Panc1 (cell line): ENCODE results near the gene BRAF. TPM values are rescaled to one million over a fixed set of nuclear protein-coding genes. Genes with fewer than 3 reads are reported as not detected.

Experiments used
- ATAC-seq: fragments of 200-7000 bp; cut with Tn5 transposase; 2 replicates; pipeline ENCODE4 v1.9.1; 2020; ENCODE audit warnings: mild to moderate bottlenecking, moderate library complexity
- BruUV-seq: library from RNA; stranded (reverse); fragments of 400-500 nt; replicated peaks from 2 replicates; lab custom pipeline; 2021; lab: Mats Ljungman, UMichigan
- CTCF ChIA-PET: fragments of 300-600 bp; sonication (Branson Sonifier 250); formaldehyde crosslinking; loops from one replicate; lab custom pipeline; 2022; ENCODE audit warnings: antibody characterized with exemption; lab: Charles Lee
- POLR2A ChIA-PET: fragments of 300-600 bp; sonication (Branson Sonifier 250); formaldehyde crosslinking; loops from one replicate; lab custom pipeline; 2022; ENCODE audit warnings: antibody characterized with exemption; lab: Charles Lee
- DNase-seq: peaks from one replicate; pipeline ENCODE4 v3.0.0-alpha.2; 2010; ENCODE audit warnings: low read depth, low spot score
- H3K27ac ChIP-seq: 2 replicates; pipeline ENCODE4 v1.5.1; 2011; ENCODE audit warnings: mild to moderate bottlenecking, low read length, inconsistent platforms
- H3K27me3 ChIP-seq: fragments of 200-500 bp; sonication (Bioruptor generic); 2 replicates; pipeline ENCODE4 v1.6.0; 2014; ENCODE audit warnings: low read length, inconsistent platforms; ENCODE audit not compliant: control insufficient read depth, insufficient read depth
- H3K36me3 ChIP-seq: fragments of 200-500 bp; sonication (Bioruptor generic); 2 replicates; pipeline ENCODE4 v1.5.1; 2014; ENCODE audit warnings: inconsistent platforms, mild to moderate bottlenecking, low read length, moderate library complexity; ENCODE audit not compliant: control insufficient read depth, insufficient read depth
- H3K4me1 ChIP-seq: 2 replicates; pipeline ENCODE4 v1.5.1; 2011; ENCODE audit warnings: inconsistent platforms, mild to moderate bottlenecking, low read length, moderate library complexity; ENCODE audit not compliant: control insufficient read depth, insufficient read depth
- H3K4me3 ChIP-seq, 2 experiments: 2 replicates each; pipeline ENCODE4 v1.5.1; 2011 to 2012; ENCODE audit warnings: low read depth in 2 of 2, low read length in 2 of 2, mild to moderate bottlenecking in 2 of 2, inconsistent platforms in 1 of 2, moderate library complexity in 1 of 2
- H3K9me3 ChIP-seq: fragments of 200-500 bp; sonication (Bioruptor generic); 2 replicates; pipeline ENCODE4 v1.5.1; 2014; ENCODE audit warnings: low read depth, mild to moderate bottlenecking, inconsistent platforms, low read length, moderate library complexity; ENCODE audit not compliant: control insufficient read depth, insufficient read depth
- POLR2AphosphoS5 ChIP-seq: IDR thresholded peaks from 2 replicates; pipeline ENCODE4 v1.6.1; 2012; ENCODE audit warnings: mild to moderate bottlenecking, low read depth, low read length, moderate library complexity
- SIN3A ChIP-seq: IDR thresholded peaks from 2 replicates; pipeline ENCODE4 v1.6.1; 2012; ENCODE audit warnings: low read depth, mild to moderate bottlenecking, low read length, moderate library complexity, borderline replicate concordance; ENCODE audit not compliant: insufficient read depth
- TCF7L2 ChIP-seq: IDR thresholded peaks from 2 replicates; pipeline ENCODE4 v1.6.1; 2011; ENCODE audit warnings: mild to moderate bottlenecking, low read depth, low read length, inconsistent platforms
- in situ Hi-C: cut with HindIII; loops from 2 replicates; pipeline ENCODE4 v1.10.0; 2016; ENCODE audit warnings: low sequenced_read_pairs, low pct_unique_long_range_greater_than_20kb
- intact Hi-C: fragments of 100-400 bp; cut with micrococcal nuclease; formaldehyde crosslinking; loops from one replicate; pipeline ENCODE4 v1.10.0; 2022; ENCODE audit not compliant: unreplicated experiment
- total RNA-seq: library from RNA; stranded (reverse); gene quantifications from one replicate; pipeline ENCODE4 v1.2.1, GENCODE V29; 2021; ENCODE audit not compliant: unreplicated experiment
- TF ChIP-seq, protein P1 (sequence below), 2 experiments: IDR thresholded peaks; 2 replicates each; pipeline ENCODE4 v1.6.1; 2011 to 2012; ENCODE audit warnings: low read depth in 2 of 2, control low read depth in 1 of 2, low read length in 1 of 2, mild to moderate bottlenecking in 1 of 2, moderate library complexity in 1 of 2; ENCODE audit not compliant: insufficient read depth in 1 of 2
- TF ChIP-seq, protein P2 (sequence below): fragments of 450-650 bp; IDR thresholded peaks from 2 replicates; pipeline ENCODE4 v1.5.1; 2017; ENCODE audit warnings: mild to moderate bottlenecking

BRAF gene
- total RNA-seq, 1 experiment from 2014 or later: 26.3 TPM

- Histone ChIP-seq H3K9me3 (no peaks in the 10 kb centered on the region), H3K27ac (no peak overlapping the region; the same call in 1 of the 2 replicates), H3K27me3 (no peaks in the 10 kb centered on the region), H3K4me1 (no peaks in the 10 kb centered on the region; the same call in 1 of the 2 replicates), H3K4me3 (peak overlapping the region; percentile 64 to 78), H3K36me3 (no peaks in the 10 kb centered on the region)
- DNase-seq (no peak), ATAC-seq (no peak)
- TF ChIP-seq TCF7L2 (no peak), POLR2AphosphoS5 (no peak), SIN3A (no peak)
- TF ChIP-seq, protein P1, sequence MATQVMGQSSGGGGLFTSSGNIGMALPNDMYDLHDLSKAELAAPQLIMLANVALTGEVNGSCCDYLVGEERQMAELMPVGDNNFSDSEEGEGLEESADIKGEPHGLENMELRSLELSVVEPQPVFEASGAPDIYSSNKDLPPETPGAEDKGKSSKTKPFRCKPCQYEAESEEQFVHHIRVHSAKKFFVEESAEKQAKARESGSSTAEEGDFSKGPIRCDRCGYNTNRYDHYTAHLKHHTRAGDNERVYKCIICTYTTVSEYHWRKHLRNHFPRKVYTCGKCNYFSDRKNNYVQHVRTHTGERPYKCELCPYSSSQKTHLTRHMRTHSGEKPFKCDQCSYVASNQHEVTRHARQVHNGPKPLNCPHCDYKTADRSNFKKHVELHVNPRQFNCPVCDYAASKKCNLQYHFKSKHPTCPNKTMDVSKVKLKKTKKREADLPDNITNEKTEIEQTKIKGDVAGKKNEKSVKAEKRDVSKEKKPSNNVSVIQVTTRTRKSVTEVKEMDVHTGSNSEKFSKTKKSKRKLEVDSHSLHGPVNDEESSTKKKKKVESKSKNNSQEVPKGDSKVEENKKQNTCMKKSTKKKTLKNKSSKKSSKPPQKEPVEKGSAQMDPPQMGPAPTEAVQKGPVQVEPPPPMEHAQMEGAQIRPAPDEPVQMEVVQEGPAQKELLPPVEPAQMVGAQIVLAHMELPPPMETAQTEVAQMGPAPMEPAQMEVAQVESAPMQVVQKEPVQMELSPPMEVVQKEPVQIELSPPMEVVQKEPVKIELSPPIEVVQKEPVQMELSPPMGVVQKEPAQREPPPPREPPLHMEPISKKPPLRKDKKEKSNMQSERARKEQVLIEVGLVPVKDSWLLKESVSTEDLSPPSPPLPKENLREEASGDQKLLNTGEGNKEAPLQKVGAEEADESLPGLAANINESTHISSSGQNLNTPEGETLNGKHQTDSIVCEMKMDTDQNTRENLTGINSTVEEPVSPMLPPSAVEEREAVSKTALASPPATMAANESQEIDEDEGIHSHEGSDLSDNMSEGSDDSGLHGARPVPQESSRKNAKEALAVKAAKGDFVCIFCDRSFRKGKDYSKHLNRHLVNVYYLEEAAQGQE (IDR thresholded peaks at IDR 0.05; ENCODE audit: insufficient read depth in 1 of 2, low read depth in 2 of 2, low read length in 1 of 2): no peak
- TF ChIP-seq, protein P2, sequence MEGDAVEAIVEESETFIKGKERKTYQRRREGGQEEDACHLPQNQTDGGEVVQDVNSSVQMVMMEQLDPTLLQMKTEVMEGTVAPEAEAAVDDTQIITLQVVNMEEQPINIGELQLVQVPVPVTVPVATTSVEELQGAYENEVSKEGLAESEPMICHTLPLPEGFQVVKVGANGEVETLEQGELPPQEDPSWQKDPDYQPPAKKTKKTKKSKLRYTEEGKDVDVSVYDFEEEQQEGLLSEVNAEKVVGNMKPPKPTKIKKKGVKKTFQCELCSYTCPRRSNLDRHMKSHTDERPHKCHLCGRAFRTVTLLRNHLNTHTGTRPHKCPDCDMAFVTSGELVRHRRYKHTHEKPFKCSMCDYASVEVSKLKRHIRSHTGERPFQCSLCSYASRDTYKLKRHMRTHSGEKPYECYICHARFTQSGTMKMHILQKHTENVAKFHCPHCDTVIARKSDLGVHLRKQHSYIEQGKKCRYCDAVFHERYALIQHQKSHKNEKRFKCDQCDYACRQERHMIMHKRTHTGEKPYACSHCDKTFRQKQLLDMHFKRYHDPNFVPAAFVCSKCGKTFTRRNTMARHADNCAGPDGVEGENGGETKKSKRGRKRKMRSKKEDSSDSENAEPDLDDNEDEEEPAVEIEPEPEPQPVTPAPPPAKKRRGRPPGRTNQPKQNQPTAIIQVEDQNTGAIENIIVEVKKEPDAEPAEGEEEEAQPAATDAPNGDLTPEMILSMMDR: no peak; the same call in 1 of the 2 replicates
- BruUV-seq: no TSS peak
- ChIA-PET CTCF (interaction anchor here (0.6 kb wide), 1 partner anchor 10 kb away, joined by 15 read pairs; no protein-coding TSS in a partner anchor), POLR2A (no interaction called here)
- intact Hi-C loops (loop anchor here (10.0 kb wide), 1 partner anchor 311 kb away; no protein-coding TSS in a partner anchor), in situ Hi-C loops (no loop called here)
Measured at GRCh38 chr7:140673774-140674155, 251.0 kb downstream of the BRAF start.

DNA sequence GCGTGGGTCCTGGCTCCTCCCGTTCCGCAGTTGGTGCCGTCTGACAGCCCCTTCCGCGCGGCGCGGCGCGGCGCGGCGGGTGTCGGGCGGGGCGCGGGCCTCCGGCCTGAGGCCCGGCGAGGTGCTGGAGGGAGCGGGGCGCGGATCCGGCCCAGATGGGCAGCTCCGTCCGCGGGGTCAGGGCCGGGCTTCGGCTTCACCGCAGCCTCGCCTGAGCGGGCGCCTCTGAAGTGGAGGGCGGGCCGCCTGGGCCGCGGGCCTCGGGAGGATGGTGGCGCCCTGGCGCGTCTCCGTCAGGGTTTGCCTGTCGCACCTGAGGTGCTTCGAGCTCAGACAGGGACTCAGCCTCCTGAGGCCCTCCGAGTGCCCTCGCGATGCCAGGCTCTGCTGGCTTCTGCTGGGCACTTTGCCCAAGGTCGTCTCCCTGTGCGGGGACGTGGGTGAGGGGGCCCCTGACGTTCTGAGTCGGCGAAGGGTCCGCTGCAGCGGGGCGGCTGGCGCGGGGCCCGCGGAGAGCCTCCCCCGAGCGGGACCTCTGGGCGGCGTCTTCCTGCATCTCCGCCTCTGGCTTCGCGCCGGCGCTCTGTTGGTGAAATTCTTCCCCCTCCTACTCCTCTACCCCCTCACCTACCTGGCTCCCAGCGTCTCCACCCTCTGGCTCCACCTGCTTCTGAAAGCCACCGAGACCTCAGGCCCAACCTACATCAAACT lies 251.5 kb downstream of the BRAF start:
- Histone ChIP-seq H3K27me3 (no peaks in the 10 kb centered on the region), H3K4me1 (no peaks in the 10 kb centered on the region; the same call in 1 of the 2 replicates), H3K27ac (peak overlapping the region; percentile 34), H3K4me3 (peak overlapping the region; percentile 64 to 78), H3K36me3 (no peaks in the 10 kb centered on the region), H3K9me3 (no peaks in the 10 kb centered on the region)
- ChIA-PET POLR2A (interaction anchor here (0.6 kb wide), 1 partner anchor 145 kb away, joined by 3 read pairs; no protein-coding TSS in a partner anchor), CTCF (no interaction called here)
- BruUV-seq: no TSS peak
- no peak for DNase-seq
- ATAC-seq: peak; percentile 85
- intact Hi-C loops: loop anchor here (10.0 kb wide), 1 partner anchor 312 kb away; no protein-coding TSS in a partner anchor
- in situ Hi-C loops: no loop called here
- TF ChIP-seq, protein P1 (IDR thresholded peaks at IDR 0.05; ENCODE audit: insufficient read depth in 1 of 2, low read depth in 2 of 2, low read length in 1 of 2): no peak
- TF ChIP-seq POLR2AphosphoS5 (no peak), TCF7L2 (peak; percentile 51), SIN3A (no peak)
- TF ChIP-seq, protein P2: peak; percentile 14; the same call in 1 of the 2 replicates
